A549 (cell line): ENCODE results near the gene PRDM1. TPM values are rescaled to one million over a fixed set of nuclear protein-coding genes. Genes with fewer than 3 reads are reported as not detected.

Experiments used
- ATAC-seq, 2 experiments: fragments of 200-7000 bp in 1 of 2; fragments of >200 bp in 1 of 2; cut with Nextera tagmentation in 1 of 2; cut with Tn5 transposase in 1 of 2; 3 replicates each; pipeline versions ENCODE4 v1.8.0 to v1.9.1; 2018 to 2020; ENCODE audit warnings: mild to moderate bottlenecking in 1 of 2, moderate library complexity in 1 of 2
- CTCF ChIA-PET: fragments of 300-600 bp; sonication (Branson Sonifier 250); formaldehyde crosslinking; extraction: SDS; loops from one replicate; lab custom pipeline; 2021; ENCODE audit warnings: antibody characterized with exemption, inconsistent platforms; lab: Yijun Ruan, JAX
- POLR2A ChIA-PET: fragments of 350-600 bp; formaldehyde crosslinking; extraction: SDS; loops from one replicate; lab custom pipeline; 2021; ENCODE audit warnings: antibody characterized with exemption, inconsistent platforms; lab: Yijun Ruan, JAX
- DNase-seq, 2 experiments: peaks; one replicate each; pipeline versions ENCODE4 v3.0.0 to v3.0.0-alpha.2; 2011 to 2016; ENCODE audit warnings: low read depth in 1 of 2, low spot score in 1 of 2
- FAIRE-seq: peaks from 2 replicates; lab custom pipeline; 2011; peaks lifted over from hg19 to GRCh38; lab: Jason Lieb, UNC
- H3K27ac ChIP-seq, 2 experiments: fragments of >200 bp; sonication (Bioruptor Twin); formaldehyde crosslinking; 3 replicates each; pipeline ENCODE4 v1.5.1; 2016 to 2017
- H3K4me1 ChIP-seq: fragments of >200 bp; sonication (Bioruptor Twin); formaldehyde crosslinking; 3 replicates; pipeline ENCODE4 v1.6.1; 2016
- H3K4me2 ChIP-seq: fragments of >200 bp; sonication (Bioruptor Twin); formaldehyde crosslinking; 3 replicates; pipeline ENCODE4 v1.6.1; 2016
- H3K4me3 ChIP-seq: fragments of >200 bp; sonication (Bioruptor Twin); formaldehyde crosslinking; 3 replicates; pipeline ENCODE4 v1.5.1; 2016
- H3K9me3 ChIP-seq: fragments of >200 bp; sonication (Bioruptor Twin); formaldehyde crosslinking; 3 replicates; pipeline ENCODE4 v1.6.1; 2016
- CEBPB ChIP-seq, 2 experiments: fragments of >200 bp in 1 of 2; sonication (Bioruptor Twin) in 1 of 2; formaldehyde crosslinking in 1 of 2; IDR thresholded peaks; 2 replicates each; pipeline ENCODE4 v1.6.1; 2012 to 2016
- CHD4 ChIP-seq: fragments of 200-600 bp; sonication (generic); IDR thresholded peaks from 2 replicates; pipeline ENCODE4 v1.6.1; 2016; ENCODE audit warnings: antibody characterized with exemption, mild to moderate bottlenecking, borderline replicate concordance
- EP300 ChIP-seq, 2 experiments: fragments of >200 bp; sonication (Bioruptor Twin); formaldehyde crosslinking; IDR thresholded peaks; 2 replicates in 1 of 2; 3 replicates in 1 of 2; pipeline ENCODE4 v1.6.1; 2016 to 2017
- FOSB ChIP-seq: fragments of 250-450 bp; sonication (Bioruptor Pico); IDR thresholded peaks from 2 replicates; pipeline ENCODE4 v1.5.0; 2020; ENCODE audit warnings: mild to moderate bottlenecking, moderate library complexity
- FOSL2 ChIP-seq, 2 experiments: fragments of 450-650 bp in 1 of 2; fragments of >200 bp in 1 of 2; sonication (Bioruptor Twin) in 1 of 2; formaldehyde crosslinking; IDR thresholded peaks; 2 replicates each; pipeline versions ENCODE4 v1.5.0 to v1.6.1; 2016 to 2020; ENCODE audit warnings: mild to moderate bottlenecking in 1 of 2, moderate library complexity in 1 of 2
- HES2 ChIP-seq: fragments of >200 bp; sonication (Bioruptor Twin); formaldehyde crosslinking; IDR thresholded peaks from 2 replicates; pipeline ENCODE4 v1.6.1; 2016
- HEYL ChIP-seq: fragments of 250-450 bp; sonication (Bioruptor Pico); IDR thresholded peaks from 2 replicates; pipeline ENCODE4 v1.8.0; 2021; ENCODE audit warnings: mild to moderate bottlenecking, moderate library complexity
- HMGXB4 ChIP-seq: fragments of 250-450 bp; sonication (Bioruptor Pico); IDR thresholded peaks from 2 replicates; pipeline ENCODE4 v1.5.0; 2021; ENCODE audit warnings: mild to moderate bottlenecking, moderate library complexity, borderline replicate concordance
- HOXA7 ChIP-seq: fragments of 250-450 bp; sonication (Bioruptor Pico); IDR thresholded peaks from 2 replicates; pipeline ENCODE4 v1.5.0; 2020; ENCODE audit warnings: mild to moderate bottlenecking, moderate library complexity
- HOXB13 ChIP-seq: fragments of 250-450 bp; sonication (Bioruptor Pico); IDR thresholded peaks from 2 replicates; pipeline ENCODE4 v1.5.0; 2020; ENCODE audit warnings: low read depth, mild to moderate bottlenecking, moderate library complexity
- HOXB5 ChIP-seq: fragments of 250-450 bp; sonication (Bioruptor Pico); IDR thresholded peaks from 2 replicates; pipeline ENCODE4 v1.5.0; 2020; ENCODE audit warnings: mild to moderate bottlenecking, moderate library complexity
- JUN ChIP-seq, 2 experiments: fragments of >200 bp; sonication (Bioruptor Twin); formaldehyde crosslinking; IDR thresholded peaks; 2 replicates in 1 of 2; 3 replicates in 1 of 2; pipeline ENCODE4 v1.6.1; 2016 to 2017
- JUNB ChIP-seq: fragments of >200 bp; sonication (Bioruptor Twin); formaldehyde crosslinking; IDR thresholded peaks from 2 replicates; pipeline ENCODE4 v1.6.1; 2016
- KDM1A ChIP-seq: fragments of 200-600 bp; sonication (generic); IDR thresholded peaks from 2 replicates; pipeline ENCODE4 v1.6.1; 2016; ENCODE audit warnings: low read depth, mild to moderate bottlenecking
- MAX ChIP-seq: IDR thresholded peaks from 2 replicates; pipeline ENCODE4 v1.6.1; 2012
- MAZ ChIP-seq: fragments of 150-350 bp; IDR thresholded peaks from 2 replicates; pipeline ENCODE4 v1.6.1; 2014; ENCODE audit warnings: antibody characterized with exemption, low read depth, low read length, borderline replicate concordance
- NR3C1 ChIP-seq: fragments of >200 bp; sonication (Bioruptor Twin); formaldehyde crosslinking; IDR thresholded peaks from 3 replicates; pipeline ENCODE4 v1.6.1; 2017
- POLR2AphosphoS2 ChIP-seq: conservative IDR thresholded peaks from 2 replicates; pipeline ENCODE4 v1.6.1; 2012; ENCODE audit warnings: low read length, improper control_type of control experiment, inconsistent platforms
- RCOR1 ChIP-seq: fragments of 150-350 bp; IDR thresholded peaks from 2 replicates; pipeline ENCODE4 v1.6.1; 2014; ENCODE audit warnings: antibody characterized with exemption, low read length, low read depth
- SMC3 ChIP-seq: fragments of >200 bp; sonication (Bioruptor Twin); formaldehyde crosslinking; IDR thresholded peaks from 3 replicates; pipeline ENCODE4 v1.6.1; 2018; ENCODE audit warnings: inconsistent platforms
- USF2 ChIP-seq: fragments of 450-650 bp; IDR thresholded peaks from 2 replicates; pipeline ENCODE4 v1.6.1; 2014; ENCODE audit warnings: antibody characterized with exemption
- ZC3H11A ChIP-seq: fragments of 450-650 bp; IDR thresholded peaks from 2 replicates; pipeline ENCODE4 v1.6.1; 2014; ENCODE audit warnings: antibody characterized with exemption, mild to moderate bottlenecking
- ZSCAN20 ChIP-seq: fragments of 250-450 bp; sonication (Bioruptor Pico); IDR thresholded peaks from 2 replicates; pipeline ENCODE4 v1.8.0; 2022; ENCODE audit warnings: mild to moderate bottlenecking, moderate library complexity
- WGBS: methylation state at CpG from one replicate; pipeline ENCODE4 v1.1.6; 2017; ENCODE audit errors: missing lambda C conversion rate; 5-methylcytosine and 5-hydroxymethylcytosine counted together
- polyA plus RNA-seq, 4 experiments: library from polyadenylated mRNA; depleted of rRNA in 3 of 4; stranded (reverse); fragments of >200 nt; fragmentation: RNase III in 1 of 4; extraction: RNeasy Plus Mini Kit Qiagen cat#74134 plus additional on column Dnase treatment in 1 of 4; gene quantifications; 2 replicates in 3 of 4; 3 replicates in 1 of 4; pipeline ENCODE4 v1.2.3, GENCODE V29; 2011 to 2017
- TF ChIP-seq, protein P1 (sequence below): fragments of 250-450 bp; sonication (Bioruptor Pico); IDR thresholded peaks from 2 replicates; pipeline ENCODE4 v1.5.0; 2020; ENCODE audit warnings: low read depth, mild to moderate bottlenecking, moderate library complexity
- TF ChIP-seq, protein P2 (sequence below): IDR thresholded peaks from 2 replicates; pipeline ENCODE4 v1.6.1; 2012; ENCODE audit warnings: low read depth, borderline replicate concordance
- TF ChIP-seq, protein P3 (sequence below): fragments of 150-350 bp; IDR thresholded peaks from 2 replicates; pipeline ENCODE4 v1.6.1; 2014; ENCODE audit warnings: low read depth, mild to moderate bottlenecking, low read length

PRDM1 gene
- polyA plus RNA-seq, 2 of the 4 experiments (the other 2 are of a cell fraction): 2.6 to 11.2 TPM

DNA sequence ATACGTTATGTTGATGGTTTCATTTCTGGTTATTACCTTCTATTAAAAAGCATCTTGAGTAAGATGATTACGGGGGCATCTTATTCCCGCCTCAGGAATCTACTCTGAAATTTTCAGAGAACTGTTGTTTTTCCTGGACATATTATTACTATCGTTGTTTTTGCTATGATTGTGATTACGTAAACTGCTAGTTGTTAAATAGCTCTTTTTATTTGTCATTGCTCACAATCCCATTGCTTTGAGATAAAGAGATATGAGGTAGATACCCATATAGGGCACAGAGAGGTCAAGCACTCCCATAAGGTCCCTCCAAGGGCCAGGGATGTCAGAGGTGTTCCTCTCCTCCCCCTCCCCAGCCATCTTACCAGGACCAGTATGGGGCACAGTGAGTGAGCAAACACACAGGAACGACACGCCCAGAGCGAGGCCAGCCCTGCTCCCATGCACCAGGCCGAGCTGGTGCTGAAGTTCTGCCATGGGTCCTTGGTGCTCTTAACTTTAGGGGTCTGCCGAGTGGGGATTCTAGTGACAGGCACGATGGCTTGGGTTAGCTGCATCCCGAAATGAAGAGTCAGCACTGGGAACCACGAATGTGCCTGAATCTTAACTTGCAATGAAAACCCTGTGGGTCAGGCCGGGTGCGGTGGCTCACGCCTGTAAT is 49.9 kb downstream of the PRDM1 start:
- 87% methylated on average over 7 of the region's 16 CpGs for WGBS

DNA sequence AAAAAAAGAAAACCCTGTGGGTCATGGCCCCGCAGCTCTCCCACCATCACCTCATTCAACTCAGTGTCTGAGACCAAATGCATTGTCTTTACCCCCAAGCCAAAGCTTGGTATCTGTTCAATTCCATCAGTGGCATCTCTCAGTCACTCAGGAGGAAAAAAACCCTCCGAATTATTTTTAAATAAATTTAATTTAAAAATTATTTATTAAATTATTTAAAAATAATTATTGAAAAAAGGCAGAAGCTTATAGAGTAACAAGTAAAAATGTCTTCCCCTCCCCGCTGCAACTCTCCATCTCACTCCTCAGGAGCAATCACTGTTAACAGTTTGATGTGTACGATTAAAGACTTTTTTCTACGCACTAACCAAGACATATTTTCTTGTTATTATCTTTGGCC is 50.7 kb downstream of the PRDM1 start:
- no peak overlapping the region for H3K27ac ChIP-seq
- ATAC-seq (no peak), DNase-seq (no peak), FAIRE-seq (no peak)
- no peaks in the 10 kb centered on the region for H3K9me3 ChIP-seq
- H3K4me2 ChIP-seq: no peak overlapping the region
- 94% methylated on average over 5 of the region's 5 CpGs for WGBS
- CTCF ChIA-PET: interaction anchor here (0.6 to 0.8 kb wide), 2 partner anchors 9 to 37 kb away, joined by 3 read pairs; no protein-coding TSS in a partner anchor
- H3K4me1 ChIP-seq: peaks cover 15% of the 10 kb centered on the region
- H3K4me3 ChIP-seq: no peak overlapping the region
- TF ChIP-seq HES2 (no peak), SMC3 (no peak), HEYL (no peak), EP300 (IDR thresholded peaks at IDR 0.05) (no peak), RCOR1 (no peak), KDM1A (no peak), ZSCAN20 (no peak), JUNB (no peak), USF2 (no peak), CEBPB (IDR thresholded peaks at IDR 0.05) (no peak), HOXB5 (CRISPR knock-in tag) (no peak), FOSL2 (IDR thresholded peaks at IDR 0.05) (no peak), FOSL2 (CRISPR knock-in tag; IDR thresholded peaks at IDR 0.05) (no peak), CHD4 (no peak), MAX (no peak)
- TF ChIP-seq, protein P1, sequence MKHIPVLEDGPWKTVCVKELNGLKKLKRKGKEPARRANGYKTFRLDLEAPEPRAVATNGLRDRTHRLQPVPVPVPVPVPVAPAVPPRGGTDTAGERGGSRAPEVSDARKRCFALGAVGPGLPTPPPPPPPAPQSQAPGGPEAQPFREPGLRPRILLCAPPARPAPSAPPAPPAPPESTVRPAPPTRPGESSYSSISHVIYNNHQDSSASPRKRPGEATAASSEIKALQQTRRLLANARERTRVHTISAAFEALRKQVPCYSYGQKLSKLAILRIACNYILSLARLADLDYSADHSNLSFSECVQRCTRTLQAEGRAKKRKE: no peak
- TF ChIP-seq, protein P2, sequence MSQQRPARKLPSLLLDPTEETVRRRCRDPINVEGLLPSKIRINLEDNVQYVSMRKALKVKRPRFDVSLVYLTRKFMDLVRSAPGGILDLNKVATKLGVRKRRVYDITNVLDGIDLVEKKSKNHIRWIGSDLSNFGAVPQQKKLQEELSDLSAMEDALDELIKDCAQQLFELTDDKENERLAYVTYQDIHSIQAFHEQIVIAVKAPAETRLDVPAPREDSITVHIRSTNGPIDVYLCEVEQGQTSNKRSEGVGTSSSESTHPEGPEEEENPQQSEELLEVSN: no peak
- TF ChIP-seq, protein P3, sequence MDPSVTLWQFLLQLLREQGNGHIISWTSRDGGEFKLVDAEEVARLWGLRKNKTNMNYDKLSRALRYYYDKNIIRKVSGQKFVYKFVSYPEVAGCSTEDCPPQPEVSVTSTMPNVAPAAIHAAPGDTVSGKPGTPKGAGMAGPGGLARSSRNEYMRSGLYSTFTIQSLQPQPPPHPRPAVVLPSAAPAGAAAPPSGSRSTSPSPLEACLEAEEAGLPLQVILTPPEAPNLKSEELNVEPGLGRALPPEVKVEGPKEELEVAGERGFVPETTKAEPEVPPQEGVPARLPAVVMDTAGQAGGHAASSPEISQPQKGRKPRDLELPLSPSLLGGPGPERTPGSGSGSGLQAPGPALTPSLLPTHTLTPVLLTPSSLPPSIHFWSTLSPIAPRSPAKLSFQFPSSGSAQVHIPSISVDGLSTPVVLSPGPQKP: no peak
- POLR2A ChIA-PET: no interaction called here

More for the DNA sequence above, 49.9 kb downstream of the PRDM1 start:
- Histone ChIP-seq H3K4me3 (no peak overlapping the region), H3K4me1 (peaks cover 15% of the 10 kb centered on the region), H3K9me3 (no peaks in the 10 kb centered on the region), H3K4me2 (peak overlapping the region; percentile 58), H3K27ac (peak overlapping the region; percentile 41 to 81)
- POLR2A ChIA-PET: no interaction called here
- CTCF ChIA-PET: interaction anchor here (0.8 to 1.0 kb wide), 2 partner anchors 10 kb away, joined by 3 read pairs; no protein-coding TSS in a partner anchor
- TF ChIP-seq MAZ: no peak
- TF ChIP-seq JUN (IDR thresholded peaks at IDR 0.05): no peak
- no peak for TF ChIP-seq HMGXB4 (CRISPR knock-in tag)
- TF ChIP-seq ZC3H11A: no peak
- no peak for TF ChIP-seq HOXB13 (CRISPR knock-in tag)
- TF ChIP-seq HOXA7 (CRISPR knock-in tag): no peak
- TF ChIP-seq FOSB (CRISPR knock-in tag): no peak
- no peak for TF ChIP-seq NR3C1
- TF ChIP-seq POLR2AphosphoS2: no peak
- no peak for DNase-seq
- no peak for FAIRE-seq
- ATAC-seq: no peak
